ENCODE measurements around the gene NACC2. TPM values are rescaled to one million over a fixed set of nuclear protein-coding genes. Genes with fewer than 3 reads are reported as not detected.
"Not testable (repeated sequence)": the region's sequence is repeated elsewhere in the genome, so short reads cannot be mapped to it uniquely, and the experiment has no call there.

Gene NACC2
- polyA plus RNA-seq, 1 donor (not counting 4 experiments of a cell fraction or from before 2014, with no cell fraction given), result 4.6 TPM

DNA sequence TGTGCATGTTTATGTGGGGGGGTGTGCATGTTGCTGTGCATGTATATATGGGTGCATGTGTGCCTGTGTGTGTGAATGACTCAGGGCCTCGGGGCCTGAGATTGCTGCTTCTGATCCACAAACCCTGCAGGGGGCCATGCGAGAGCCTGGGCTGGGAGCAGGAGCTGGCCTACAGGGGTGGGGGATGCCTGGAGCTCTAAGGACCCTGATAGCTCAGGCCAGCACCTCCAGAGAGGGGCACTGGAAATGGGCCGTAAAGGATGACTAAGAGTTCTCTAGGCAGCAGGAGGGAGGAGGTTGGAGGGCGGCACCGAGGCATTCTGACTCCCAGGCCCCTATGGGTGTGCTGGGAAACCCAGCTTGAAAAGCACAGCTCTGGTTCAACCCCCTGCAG lies 127.0 kb downstream of the NACC2 start:
- dilution Hi-C loops (cut with MboI; ENCODE audit: extremely low pct_ligation_motif_present, low sequenced_read_pairs), result no loop called here
- Histone ChIP-seq H3K36me3 (ENCODE audit: control insufficient read depth in 2 of 2, extremely low read depth in 1 of 2, insufficient read depth in 2 of 2, low read length in 2 of 2) (no peaks in the 10 kb centered on the region), H3K79me2 (ENCODE audit: control insufficient read depth, insufficient read depth, low read length) (no peaks in the 10 kb centered on the region), H3K27me3 (ENCODE audit: control insufficient read depth, extremely low read depth, insufficient read depth, low read length) (peaks cover 4% of the 10 kb centered on the region), H3K9me3 (ENCODE audit: control insufficient read depth, low read depth, low read length) (no peaks in the 10 kb centered on the region), H2AFZ (ENCODE audit: control insufficient read depth, low read length) (no peak overlapping the region), H3K9me1 (ENCODE audit: control insufficient read depth, extremely low read depth, insufficient read depth, low read length) (no peaks in the 10 kb centered on the region), H3K4me1 (ENCODE audit: control insufficient read depth, extremely low read depth, insufficient read depth, low read length) (no peaks in the 10 kb centered on the region), H3K9ac (ENCODE audit: control insufficient read depth, extremely low read depth, insufficient read depth, low read length) (no peak overlapping the region), H4K20me1 (ENCODE audit: control insufficient read depth, extremely low read depth, insufficient read depth, low read length) (no peaks in the 10 kb centered on the region), H3K4me2 (ENCODE audit: control insufficient read depth, extremely low read depth, insufficient read depth, low read depth, low read length) (no peak overlapping the region), H3K4me3 (ENCODE audit: control insufficient read depth in 2 of 3, extremely low read depth in 1 of 3, insufficient read depth in 2 of 3, low read depth in 1 of 3, low read length in 3 of 3) (no peak overlapping the region), H3K27ac (ENCODE audit: control insufficient read depth, insufficient read depth, low read length) (no peak overlapping the region)
- TF ChIP-seq, protein P1, sequence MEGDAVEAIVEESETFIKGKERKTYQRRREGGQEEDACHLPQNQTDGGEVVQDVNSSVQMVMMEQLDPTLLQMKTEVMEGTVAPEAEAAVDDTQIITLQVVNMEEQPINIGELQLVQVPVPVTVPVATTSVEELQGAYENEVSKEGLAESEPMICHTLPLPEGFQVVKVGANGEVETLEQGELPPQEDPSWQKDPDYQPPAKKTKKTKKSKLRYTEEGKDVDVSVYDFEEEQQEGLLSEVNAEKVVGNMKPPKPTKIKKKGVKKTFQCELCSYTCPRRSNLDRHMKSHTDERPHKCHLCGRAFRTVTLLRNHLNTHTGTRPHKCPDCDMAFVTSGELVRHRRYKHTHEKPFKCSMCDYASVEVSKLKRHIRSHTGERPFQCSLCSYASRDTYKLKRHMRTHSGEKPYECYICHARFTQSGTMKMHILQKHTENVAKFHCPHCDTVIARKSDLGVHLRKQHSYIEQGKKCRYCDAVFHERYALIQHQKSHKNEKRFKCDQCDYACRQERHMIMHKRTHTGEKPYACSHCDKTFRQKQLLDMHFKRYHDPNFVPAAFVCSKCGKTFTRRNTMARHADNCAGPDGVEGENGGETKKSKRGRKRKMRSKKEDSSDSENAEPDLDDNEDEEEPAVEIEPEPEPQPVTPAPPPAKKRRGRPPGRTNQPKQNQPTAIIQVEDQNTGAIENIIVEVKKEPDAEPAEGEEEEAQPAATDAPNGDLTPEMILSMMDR (optimal IDR thresholded peaks at IDR 0.05 in 1 of 3, IDR thresholded peaks at IDR 0.05 in 1 of 3, conservative IDR thresholded peaks at IDR 0.05 in 1 of 3; ENCODE audit: extremely low read depth in 1 of 3, insufficient read depth in 2 of 3, low read length in 3 of 3), result no peak
- TF ChIP-seq EZH2 (IDR thresholded peaks at IDR 0.05; ENCODE audit: low read length), result no peak
- DNase-seq (ENCODE audit: low read depth, low spot score) (no peak), FAIRE-seq (no peak)

DNA sequence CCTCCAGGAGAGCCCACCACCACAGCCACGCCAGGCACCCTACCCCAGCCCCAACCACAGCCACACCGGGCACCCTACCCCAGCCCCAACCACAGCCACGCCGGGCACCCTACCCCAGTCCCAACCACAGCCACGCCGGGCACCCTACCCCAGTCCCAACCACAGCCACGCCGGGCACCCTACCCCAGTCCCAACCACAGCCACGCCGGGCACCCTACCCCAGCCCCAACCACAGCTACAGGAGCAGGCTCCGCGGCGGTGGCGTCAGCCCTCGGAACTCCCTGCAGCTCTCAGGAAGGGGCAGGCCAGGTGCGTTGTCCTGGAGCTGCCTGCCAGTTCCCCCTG lies 128.2 kb downstream of the NACC2 start:
- dilution Hi-C loops (cut with MboI; ENCODE audit: extremely low pct_ligation_motif_present, low sequenced_read_pairs); H2AFZ ChIP-seq (ENCODE audit: control insufficient read depth, low read length); H4K20me1 ChIP-seq (ENCODE audit: control insufficient read depth, extremely low read depth, insufficient read depth, low read length); FAIRE-seq; H3K27ac ChIP-seq (ENCODE audit: control insufficient read depth, insufficient read depth, low read length); H3K79me2 ChIP-seq (ENCODE audit: control insufficient read depth, insufficient read depth, low read length); DNase-seq (ENCODE audit: low read depth, low spot score); H3K9me1 ChIP-seq (ENCODE audit: control insufficient read depth, extremely low read depth, insufficient read depth, low read length); H3K9me3 ChIP-seq (ENCODE audit: control insufficient read depth, low read depth, low read length); H3K4me1 ChIP-seq (ENCODE audit: control insufficient read depth, extremely low read depth, insufficient read depth, low read length); H3K27me3 ChIP-seq (ENCODE audit: control insufficient read depth, extremely low read depth, insufficient read depth, low read length); H3K4me2 ChIP-seq (ENCODE audit: control insufficient read depth, extremely low read depth, insufficient read depth, low read depth, low read length); H3K36me3 ChIP-seq (ENCODE audit: control insufficient read depth in 2 of 2, extremely low read depth in 1 of 2, insufficient read depth in 2 of 2, low read length in 2 of 2); H3K4me3 ChIP-seq (ENCODE audit: control insufficient read depth in 2 of 3, extremely low read depth in 1 of 3, insufficient read depth in 2 of 3, low read depth in 1 of 3, low read length in 3 of 3); H3K9ac ChIP-seq (ENCODE audit: control insufficient read depth, extremely low read depth, insufficient read depth, low read length): not testable (repeated sequence)

DNA sequence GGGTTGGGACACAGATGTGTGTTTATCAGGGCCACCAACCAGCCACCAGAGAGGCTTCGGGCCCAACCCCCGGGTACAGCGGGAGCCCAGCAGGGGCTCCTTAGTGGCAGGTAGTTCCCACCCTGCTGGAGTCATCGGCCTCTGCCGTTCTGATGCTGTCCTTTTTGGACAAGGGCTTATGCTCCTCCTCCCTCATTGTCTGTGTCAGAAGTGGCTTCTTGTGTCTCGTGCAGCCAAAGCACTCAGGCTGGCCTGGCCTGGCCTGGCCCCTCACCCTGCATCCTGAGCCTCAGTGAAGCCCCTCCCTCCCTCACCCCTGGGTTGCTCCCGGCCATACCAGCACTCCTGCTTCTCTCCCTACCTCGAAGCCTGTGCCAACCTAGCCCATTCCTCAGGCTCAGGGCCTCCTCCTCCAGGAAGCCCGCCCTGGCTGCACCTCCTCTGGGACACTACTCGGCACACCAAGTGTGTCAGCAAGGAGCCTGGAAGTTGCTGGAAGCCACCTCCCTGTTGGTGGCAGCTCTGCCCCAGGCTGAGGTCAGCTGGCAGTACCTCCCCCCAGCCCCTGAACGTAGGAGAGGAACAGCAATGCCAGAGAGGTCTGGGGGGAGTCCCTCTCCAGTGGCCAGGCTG lies 129.8 kb downstream of the NACC2 start:
- H3K4me1 ChIP-seq (ENCODE audit: control insufficient read depth, extremely low read depth, insufficient read depth, low read length), result peaks cover 7% of the 10 kb centered on the region
- H3K9me3 ChIP-seq (ENCODE audit: control insufficient read depth, low read depth, low read length), result no peaks in the 10 kb centered on the region
- H3K36me3 ChIP-seq (ENCODE audit: control insufficient read depth in 2 of 2, extremely low read depth in 1 of 2, insufficient read depth in 2 of 2, low read length in 2 of 2), result no peaks in the 10 kb centered on the region
- H3K27ac ChIP-seq (ENCODE audit: control insufficient read depth, insufficient read depth, low read length), result no peak overlapping the region
- no peak overlapping the region for H3K4me2 ChIP-seq (ENCODE audit: control insufficient read depth, extremely low read depth, insufficient read depth, low read depth, low read length)
- peaks cover 7% of the 10 kb centered on the region for H3K27me3 ChIP-seq (ENCODE audit: control insufficient read depth, extremely low read depth, insufficient read depth, low read length)
- dilution Hi-C loops (cut with MboI; ENCODE audit: extremely low pct_ligation_motif_present, low sequenced_read_pairs), result no loop called here
- TF ChIP-seq EZH2 (IDR thresholded peaks at IDR 0.05; ENCODE audit: low read length), result no peak
- TF ChIP-seq, protein P1 (optimal IDR thresholded peaks at IDR 0.05 in 1 of 3, IDR thresholded peaks at IDR 0.05 in 1 of 3, conservative IDR thresholded peaks at IDR 0.05 in 1 of 3; ENCODE audit: extremely low read depth in 1 of 3, insufficient read depth in 2 of 3, low read length in 3 of 3), result no peak
- no peak overlapping the region for H3K9ac ChIP-seq (ENCODE audit: control insufficient read depth, extremely low read depth, insufficient read depth, low read length)
- H3K9me1 ChIP-seq (ENCODE audit: control insufficient read depth, extremely low read depth, insufficient read depth, low read length), result no peaks in the 10 kb centered on the region
- no peak for FAIRE-seq
- H2AFZ ChIP-seq (ENCODE audit: control insufficient read depth, low read length), result no peak overlapping the region
- no peak for DNase-seq (ENCODE audit: low read depth, low spot score)
- H3K79me2 ChIP-seq (ENCODE audit: control insufficient read depth, insufficient read depth, low read length), result peaks cover 5% of the 10 kb centered on the region
- H3K4me3 ChIP-seq (ENCODE audit: control insufficient read depth in 2 of 3, extremely low read depth in 1 of 3, insufficient read depth in 2 of 3, low read depth in 1 of 3, low read length in 3 of 3), result no peak overlapping the region
- no peaks in the 10 kb centered on the region for H4K20me1 ChIP-seq (ENCODE audit: control insufficient read depth, extremely low read depth, insufficient read depth, low read length)
